Measurements from ENCODE around the gene ESD. TPM values are rescaled to one million over a fixed set of nuclear protein-coding genes. Genes with fewer than 3 reads are reported as not detected.

Gene ESD
- total and polyA plus RNA-seq, 2 of the 13 experiments (the other 11 are each of a cell fraction or from before 2014, with no cell fraction given), result 118 to 147 TPM

DNA sequence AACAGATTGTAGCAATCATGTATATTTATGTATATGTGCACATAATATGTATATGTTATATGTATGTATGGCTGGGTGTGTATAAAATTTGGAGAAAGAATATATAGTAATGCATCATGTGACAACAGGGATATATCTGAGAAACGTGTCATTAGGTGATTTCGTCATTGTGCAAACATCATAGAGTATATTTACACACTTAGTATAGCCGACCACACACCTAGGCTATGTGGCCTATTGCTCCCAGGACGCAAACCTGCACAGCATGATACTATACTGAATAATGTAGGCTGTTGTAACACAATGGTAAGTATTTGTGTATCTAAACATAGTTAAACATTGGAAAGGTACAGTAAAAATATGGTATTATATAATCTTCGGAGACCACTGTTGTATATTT lies 43.8 kb downstream of the ESD start (continued):
- no peak for TF ChIP-seq FOXK2 (IDR thresholded peaks at IDR 0.05)
- no peak for TF ChIP-seq ZBTB20 (CRISPR knock-in tag; IDR thresholded peaks at IDR 0.05; ENCODE audit: borderline replicate concordance, low read depth)
- TF ChIP-seq ZNF687 (CRISPR knock-in tag; IDR thresholded peaks at IDR 0.05), result no peak

DNA sequence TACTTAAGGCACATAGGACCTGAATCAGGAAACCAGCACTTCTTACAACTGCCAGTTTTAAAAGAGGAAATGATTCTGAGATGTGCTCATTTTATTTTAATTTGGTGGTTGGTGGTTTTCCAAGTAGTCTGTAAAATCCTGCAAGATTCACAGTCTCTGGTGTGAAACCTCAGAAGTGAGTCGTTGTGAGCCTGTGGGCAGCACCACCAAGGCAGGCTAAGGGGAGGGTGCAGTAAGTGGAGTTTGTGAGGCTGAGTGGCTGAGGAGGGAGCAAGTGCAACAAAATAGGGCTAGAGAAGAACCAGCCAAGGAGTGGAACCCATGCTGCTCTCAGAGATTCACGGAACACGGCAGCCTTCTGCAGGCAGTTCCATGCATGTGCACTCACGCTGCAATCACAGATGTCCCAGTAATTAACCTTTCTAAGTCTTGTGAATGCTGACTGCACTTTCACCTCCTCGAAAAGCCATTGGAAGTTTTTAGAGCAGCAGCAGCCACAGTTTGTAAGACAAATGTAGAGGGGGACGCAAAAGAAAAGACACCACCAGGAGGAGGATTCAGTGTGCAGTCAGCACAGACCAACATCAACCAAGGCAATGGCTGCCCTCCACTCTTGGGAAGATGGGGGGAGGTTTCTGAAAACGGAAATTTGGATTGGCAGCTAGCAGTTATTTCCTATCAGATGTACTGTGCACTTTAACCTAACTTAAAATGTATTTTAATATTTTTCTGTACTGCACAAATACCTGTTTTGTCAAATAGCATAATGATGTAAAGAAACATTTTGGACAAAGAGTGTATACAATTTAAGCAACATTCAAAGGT lies 44.9 kb downstream of the ESD start:
- peaks cover 14% of the 10 kb centered on the region for H3K4me1 ChIP-seq (ENCODE audit: insufficient read depth, low read length)
- H3K9ac ChIP-seq (ENCODE audit: insufficient read depth, low read depth, low read length), result no peak overlapping the region
- over 99% methylated on average over 7 of the region's 7 CpGs for WGBS (ENCODE audit: low lambda C conversion rate)
- intact Hi-C loops (cut with micrococcal nuclease; ENCODE audit: unreplicated experiment), result no loop called here
- FAIRE-seq (no peak), DNase-seq (ENCODE audit: low spot score) (no peak), ATAC-seq (no peak)
- H3K27ac ChIP-seq (ENCODE audit: extremely low read length, insufficient read depth, low read length), result no peak overlapping the region
- ChIA-PET CTCF (ENCODE audit: low intra/inter-chr PET ratio, low total read pairs) (no interaction called here), POLR2A (no interaction called here)
- no peaks in the 10 kb centered on the region for H3K79me2 ChIP-seq (ENCODE audit: insufficient read depth, low read length)
- peaks cover 4 to 13% of the 10 kb centered on the region in 2 experiments; a peak in 4 of 5 replicates for H3K36me3 ChIP-seq (replicated peaks in 1 of 2; ENCODE audit: control insufficient read depth in 1 of 2, insufficient read depth in 2 of 2, low read length in 2 of 2)
- H3K27me3 ChIP-seq (ENCODE audit: control insufficient read depth in 1 of 2, insufficient read depth in 2 of 2, low read length in 2 of 2), result no peaks in the 10 kb centered on the region
- no peak overlapping the region for H3K4me3 ChIP-seq (replicated peaks in 1 of 3; ENCODE audit: insufficient read depth in 1 of 3, low read depth in 2 of 3, low read length in 3 of 3)
- no peak overlapping the region for H2AFZ ChIP-seq (ENCODE audit: low read length)
- in situ Hi-C loops (cut with HindIII; ENCODE audit: extremely low pct_ligation_motif_present, low pct_unique_long_range_greater_than_20kb), result no loop called here
- no peaks in the 10 kb centered on the region for H4K20me1 ChIP-seq (ENCODE audit: insufficient read depth, low read length)
- no peaks in the 10 kb centered on the region for H3K9me3 ChIP-seq (ENCODE audit: low read length)
- TF ChIP-seq ZNF496 (CRISPR knock-in tag; IDR thresholded peaks at IDR 0.05; ENCODE audit: insufficient replicate concordance) (no peak), ZNF331 (CRISPR knock-in tag; IDR thresholded peaks at IDR 0.05) (no peak), ZNF446 (CRISPR knock-in tag; IDR thresholded peaks at IDR 0.05) (no peak), ZNF639 (CRISPR knock-in tag; conservative IDR thresholded peaks at IDR 0.05) (no peak)
- H3K4me2 ChIP-seq (ENCODE audit: low read depth, low read length), result no peak overlapping the region
- BruUV-seq (replicated peaks), result no TSS peak
